ENCODE measurements around the gene TMEM106C. TPM values are rescaled to one million over a fixed set of nuclear protein-coding genes. Genes with fewer than 3 reads are reported as not detected.

TMEM106C gene
- total and polyA plus RNA-seq, 2 of the 13 experiments (the other 11 are each of a cell fraction or from before 2014, with no cell fraction given) = 132 to 192 TPM

- H4K20me1 ChIP-seq (ENCODE audit: insufficient read depth, low read length) = no peaks in the 10 kb centered on the region
- CTCF ChIA-PET (ENCODE audit: low intra/inter-chr PET ratio, low total read pairs) = no interaction called here
- no peaks in the 10 kb centered on the region for H3K36me3 ChIP-seq (replicated peaks in 1 of 2; ENCODE audit: control insufficient read depth in 1 of 2, insufficient read depth in 2 of 2, low read length in 2 of 2)
- no TSS peak for BruUV-seq (replicated peaks)
- POLR2A ChIA-PET = no interaction called here
- peaks cover 6 to 53% of the 10 kb centered on the region in 2 experiments for H3K27me3 ChIP-seq (ENCODE audit: control insufficient read depth in 1 of 2, insufficient read depth in 2 of 2, low read length in 2 of 2)
- H3K4me2 ChIP-seq (ENCODE audit: low read depth, low read length) = peak overlapping the region; percentile 73
- no peak overlapping the region for H3K9ac ChIP-seq (ENCODE audit: insufficient read depth, low read depth, low read length)
- intact Hi-C loops (cut with micrococcal nuclease; ENCODE audit: unreplicated experiment) = loop anchor here (2.0 to 10.0 kb wide), 2 partner anchors 60 to 102 kb away; partner anchors contain the start of gene SENP1
- 1% methylated on average over 13 of the region's 13 CpGs for WGBS (ENCODE audit: low lambda C conversion rate)
- no peak for ATAC-seq
- peak overlapping the region; percentile 12 to 64 (median 38); a peak in 3 of 6 replicates for H3K4me3 ChIP-seq (replicated peaks in 1 of 3; ENCODE audit: insufficient read depth in 1 of 3, low read depth in 2 of 3, low read length in 3 of 3)
- H3K9me3 ChIP-seq (ENCODE audit: low read length) = no peaks in the 10 kb centered on the region
- H3K27ac ChIP-seq (ENCODE audit: extremely low read length, insufficient read depth, low read length) = no peak overlapping the region
- DNase-seq (ENCODE audit: low spot score) = no peak
- in situ Hi-C loops (cut with HindIII; ENCODE audit: extremely low pct_ligation_motif_present, low pct_unique_long_range_greater_than_20kb) = no loop called here
- H3K79me2 ChIP-seq (ENCODE audit: insufficient read depth, low read length) = no peaks in the 10 kb centered on the region
- no peak for FAIRE-seq
- no peak overlapping the region for H2AFZ ChIP-seq (ENCODE audit: low read length)
- H3K4me1 ChIP-seq (ENCODE audit: insufficient read depth, low read length) = peaks cover 53% of the 10 kb centered on the region
- TF ChIP-seq MAFK (conservative IDR thresholded peaks at IDR 0.05 in 1 of 2, IDR thresholded peaks at IDR 0.05 in 1 of 2; ENCODE audit: low read length in 2 of 2) (no peak), AGO1 (IDR thresholded peaks at IDR 0.05; ENCODE audit: low read depth, low read length, poor library complexity, severe bottlenecking) (no peak), CSRNP2 (CRISPR knock-in tag; conservative IDR thresholded peaks at IDR 0.05; ENCODE audit: low read depth) (no peak), ZXDC (CRISPR knock-in tag; IDR thresholded peaks at IDR 0.05) (no peak), ZNF142 (CRISPR knock-in tag; IDR thresholded peaks at IDR 0.05) (no peak), BORCS8-MEF2B (CRISPR knock-in tag; IDR thresholded peaks at IDR 0.05) (no peak), NFIB (CRISPR knock-in tag; IDR thresholded peaks at IDR 0.05; ENCODE audit: borderline replicate concordance) (no peak), ZHX1 (CRISPR knock-in tag; IDR thresholded peaks at IDR 0.05; ENCODE audit: low read depth) (0 out of 2 replicates have a peak, but pooled peaks have one; percentile 19), ZNF781 (CRISPR knock-in tag; IDR thresholded peaks at IDR 0.05; ENCODE audit: borderline replicate concordance, not compliant biosample characterization) (no peak), ZNF652 (CRISPR knock-in tag; IDR thresholded peaks at IDR 0.05; ENCODE audit: borderline replicate concordance, low read depth) (no peak), ZNF432 (CRISPR knock-in tag; IDR thresholded peaks at IDR 0.05; ENCODE audit: borderline replicate concordance) (no peak)
These were observed 39.0 kb downstream of the TMEM106C start for GRCh38 chr12:48002414-48002730.

Data from HepG2 (cell line).